DMS 273 treated with DMSO at 0.1 percent for 48 hours (cell line): ENCODE results near the gene IKBKG.
"Not testable (repeated sequence)": the region's sequence is repeated elsewhere in the genome, so short reads cannot be mapped to it uniquely, and the experiment has no call there.

ENCODE experiments used
- DNase-seq: peaks from one replicate; lab custom pipeline; 2025; lab: John Stamatoyannopoulos, UW

Gene IKBKG

GRCh38 chrX:154547245-154548027 is at the start of gene IKBKG:
IKBKG (plus strand) TSS chrX:154547620; CDS start chrX:154552003, 4,383 bp downstream.
- DNase-seq = peak; percentile 79

DNA sequence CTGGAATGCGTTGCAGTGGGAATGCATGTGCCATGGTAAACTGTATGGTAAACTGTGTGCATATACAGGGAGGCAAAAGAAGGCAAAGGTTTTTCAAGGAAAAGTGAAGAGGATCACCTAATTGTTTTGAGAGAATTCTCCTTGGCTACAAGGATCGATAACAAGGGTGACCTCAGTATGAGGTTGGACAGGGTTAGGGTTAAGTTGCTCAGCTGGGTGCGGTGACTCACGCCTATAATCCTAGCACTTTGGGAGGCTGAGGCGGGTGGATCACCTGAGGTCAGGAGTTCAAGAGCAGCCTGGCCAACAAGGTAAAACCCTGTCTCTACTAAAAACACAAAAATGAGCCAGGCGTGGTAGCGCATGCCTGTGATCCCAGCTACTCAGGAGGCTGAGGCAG is 46.0 kb upstream of the IKBKG start:
- DNase-seq = not testable (repeated sequence)

DNA sequence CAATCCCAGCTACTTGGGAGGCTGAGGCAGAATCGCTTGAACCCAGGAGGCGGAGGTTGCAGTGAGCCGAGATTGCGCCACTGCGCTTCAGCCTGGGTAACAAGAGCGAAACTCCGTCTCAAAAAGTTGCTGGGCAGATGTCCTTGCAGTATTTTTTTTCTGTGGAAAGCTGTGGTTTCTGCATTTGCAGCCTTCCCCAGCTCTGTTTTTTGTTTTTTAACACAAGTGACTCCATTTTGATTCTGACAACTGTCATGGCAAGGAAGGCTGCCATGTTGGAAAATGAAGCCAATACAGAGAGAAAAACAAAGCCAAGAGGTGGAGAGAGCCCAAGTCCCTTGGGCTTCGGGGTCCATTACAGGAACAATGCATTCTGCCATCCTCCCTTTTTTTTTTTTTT is 45.3 kb upstream of the IKBKG start:
- DNase-seq = no peak

DNA sequence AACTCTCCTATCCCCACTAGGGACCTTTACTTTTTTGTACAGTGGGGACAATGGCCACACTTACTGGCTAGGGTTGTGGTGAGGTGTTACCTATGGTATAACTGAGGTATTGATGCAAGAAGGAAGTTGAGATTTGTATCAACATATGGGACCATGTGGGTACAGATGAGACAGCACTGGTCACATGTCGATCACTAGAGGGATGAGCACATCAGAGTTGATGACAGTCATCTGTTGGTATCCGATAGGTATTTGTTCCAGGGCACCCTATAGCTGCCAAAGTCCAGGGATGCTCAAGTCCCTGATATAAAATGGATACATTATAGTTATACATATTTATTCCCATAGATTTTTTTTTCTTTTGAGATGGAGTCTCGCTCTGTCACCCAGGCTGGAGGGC is 44.4 kb upstream of the IKBKG start:
- DNase-seq = no peak

DNA sequence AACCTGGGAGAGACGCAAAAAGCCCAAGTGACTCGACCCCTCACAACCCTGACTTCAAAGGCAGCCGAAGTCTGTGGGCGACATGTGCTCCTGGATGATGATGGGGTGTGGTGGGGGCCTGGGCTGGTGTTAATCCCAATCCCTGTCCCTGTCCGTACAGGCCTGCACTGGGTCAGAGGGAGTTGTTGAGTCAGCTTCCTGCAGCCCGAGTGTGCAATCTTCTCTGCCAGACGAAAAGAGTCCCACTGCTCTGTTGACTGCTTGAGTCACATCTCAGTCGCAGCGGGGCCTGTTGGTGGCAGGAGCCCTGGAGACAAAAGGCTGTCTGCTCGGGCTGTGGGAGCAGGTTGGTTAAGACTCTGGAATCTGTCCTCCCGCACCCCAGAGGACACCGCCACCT is 41.7 kb upstream of the IKBKG start:
- DNase-seq = no peak

GRCh38 chrX:154506483-154507332 is 40.7 kb upstream of the IKBKG start:
- DNase-seq = no peak

- no peak for DNase-seq
These were observed 39.6 kb upstream of the IKBKG start for GRCh38 chrX:154507673-154508383.

DNA sequence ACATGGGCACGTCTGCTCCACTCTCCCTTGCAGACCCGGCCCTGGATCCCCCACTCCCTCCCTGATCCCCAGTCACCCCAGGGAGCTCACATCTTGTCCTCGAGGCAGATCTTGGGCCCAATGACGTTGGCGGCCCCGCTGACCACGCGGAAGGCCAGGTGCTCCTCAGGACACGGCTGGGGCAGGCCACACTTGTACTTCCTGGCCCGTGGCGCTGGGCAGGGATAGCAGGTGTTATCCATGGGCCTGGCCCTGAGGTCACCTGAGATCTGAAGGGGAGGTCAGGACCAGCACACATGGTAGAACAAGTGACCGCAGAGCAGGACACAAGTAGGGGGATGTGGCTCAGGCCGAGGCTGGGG is 39.1 kb upstream of the IKBKG start:
- DNase-seq = no peak

DNA sequence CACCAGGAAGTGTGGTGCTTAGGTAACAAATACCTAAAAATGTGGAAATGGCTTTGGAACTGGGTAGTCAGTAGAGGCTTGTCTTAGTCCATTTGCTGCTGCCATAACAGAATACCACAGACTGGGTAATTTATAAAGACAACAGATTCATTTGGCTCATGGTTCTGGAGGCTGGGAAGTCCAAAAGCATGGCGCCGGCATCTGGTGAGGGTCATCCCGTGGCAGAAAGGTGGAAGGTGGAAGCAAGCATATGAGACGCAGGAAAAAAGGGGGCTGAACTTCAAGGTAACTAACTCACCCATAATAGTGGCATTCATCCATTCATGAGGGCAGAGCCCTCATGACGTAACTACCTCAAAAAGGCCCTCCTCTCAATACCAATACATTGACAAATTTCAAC is 38.0 kb upstream of the IKBKG start:
- DNase-seq = no peak

GRCh38 chrX:154511761-154512160 is 35.7 kb upstream of the IKBKG start:
- DNase-seq = no peak

GRCh38 chrX:154512879-154513553 is 34.4 kb upstream of the IKBKG start:
- DNase-seq = no peak

DNA sequence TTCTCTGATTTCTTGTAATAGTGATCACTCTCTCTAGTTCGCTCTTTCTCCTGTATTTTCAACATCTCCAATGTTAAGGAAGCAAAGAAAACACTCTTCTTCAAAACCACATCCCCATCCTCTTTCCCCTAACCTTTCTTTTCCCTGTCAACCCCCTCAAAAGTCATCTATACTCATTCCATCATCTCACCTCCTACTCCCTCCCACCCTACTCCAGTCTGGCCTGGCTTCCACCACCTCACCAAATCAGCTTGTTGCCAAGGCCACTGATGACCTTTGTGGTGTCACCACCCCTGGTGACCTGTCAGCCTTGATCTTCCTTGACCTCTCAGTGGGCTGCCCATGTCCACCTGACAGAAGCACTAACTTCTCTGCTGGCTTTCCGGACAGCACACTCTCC is 33.7 kb upstream of the IKBKG start:
- DNase-seq = no peak

DNA sequence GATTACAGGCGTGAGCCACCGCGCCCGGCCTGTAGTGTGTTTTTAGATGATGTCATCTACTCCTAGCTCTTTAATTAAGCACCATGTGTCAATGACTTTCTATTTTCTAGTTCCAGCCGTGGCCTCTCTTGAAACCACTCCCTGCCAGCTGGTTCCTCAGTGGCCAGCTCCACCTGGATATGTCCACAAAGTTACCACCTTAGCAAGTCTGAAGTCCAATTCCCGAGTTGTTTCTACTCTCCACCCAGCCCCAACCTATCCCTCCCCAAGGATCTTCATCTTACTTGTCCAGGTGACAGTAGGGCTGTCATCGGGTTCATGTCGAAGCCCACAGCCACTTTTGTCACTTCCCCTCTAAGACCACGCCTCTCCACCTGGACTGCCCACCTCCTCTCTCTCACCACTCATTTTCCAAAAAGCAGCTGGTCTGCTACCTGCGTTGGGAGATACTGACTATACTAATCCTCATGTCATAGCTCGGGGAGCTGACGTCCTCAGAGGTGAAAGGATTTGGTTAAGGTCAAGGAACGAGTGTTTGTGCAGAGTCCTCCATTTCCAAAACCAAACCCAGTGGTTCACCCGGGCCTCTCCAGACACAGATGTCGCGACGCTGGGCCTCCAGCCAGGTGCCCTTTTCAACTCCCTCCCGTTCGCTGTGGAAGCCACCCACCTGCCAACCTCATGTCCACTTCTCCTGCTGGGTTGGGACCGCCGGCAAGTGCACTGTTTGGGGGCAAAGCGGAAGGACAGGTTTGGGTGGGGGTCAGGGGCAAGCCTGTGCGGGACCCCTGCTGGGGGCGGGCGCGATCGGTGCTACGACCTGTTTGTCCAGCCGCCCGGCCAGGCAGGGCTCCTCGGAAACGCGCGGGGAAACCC is 32.1 kb upstream of the IKBKG start:
- no peak for DNase-seq

GRCh38 chrX:154515966-154516655 is 31.3 kb upstream of the IKBKG start, which contains the start of gene FAM3A:
FAM3A (minus strand) TSS chrX:154516232; CDS start chrX:154515772, 460 bp downstream.
- DNase-seq = peak; percentile 78

DNA sequence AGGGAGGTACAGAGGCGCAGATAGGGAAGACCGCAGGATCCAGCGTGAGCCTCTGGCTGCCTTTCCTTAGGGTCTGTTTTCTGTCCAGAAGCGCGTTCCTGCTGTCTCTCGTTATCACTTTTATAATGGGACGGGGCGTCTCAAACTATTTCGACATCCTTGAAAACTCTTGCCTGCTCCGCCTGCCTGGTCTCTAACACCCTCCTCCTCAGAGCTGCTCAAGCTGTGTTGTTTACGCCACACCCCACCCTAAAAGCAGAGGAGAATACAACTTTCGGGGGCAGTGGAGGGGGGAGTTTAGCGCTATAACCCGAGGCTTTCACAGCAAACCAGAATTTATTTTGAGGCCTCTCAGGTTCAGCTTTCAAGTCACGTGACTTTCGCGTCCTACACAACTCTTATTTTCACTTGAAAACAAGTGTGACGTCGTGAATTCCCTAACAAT is 30.7 kb upstream of the IKBKG start:
- DNase-seq = no peak

DNA sequence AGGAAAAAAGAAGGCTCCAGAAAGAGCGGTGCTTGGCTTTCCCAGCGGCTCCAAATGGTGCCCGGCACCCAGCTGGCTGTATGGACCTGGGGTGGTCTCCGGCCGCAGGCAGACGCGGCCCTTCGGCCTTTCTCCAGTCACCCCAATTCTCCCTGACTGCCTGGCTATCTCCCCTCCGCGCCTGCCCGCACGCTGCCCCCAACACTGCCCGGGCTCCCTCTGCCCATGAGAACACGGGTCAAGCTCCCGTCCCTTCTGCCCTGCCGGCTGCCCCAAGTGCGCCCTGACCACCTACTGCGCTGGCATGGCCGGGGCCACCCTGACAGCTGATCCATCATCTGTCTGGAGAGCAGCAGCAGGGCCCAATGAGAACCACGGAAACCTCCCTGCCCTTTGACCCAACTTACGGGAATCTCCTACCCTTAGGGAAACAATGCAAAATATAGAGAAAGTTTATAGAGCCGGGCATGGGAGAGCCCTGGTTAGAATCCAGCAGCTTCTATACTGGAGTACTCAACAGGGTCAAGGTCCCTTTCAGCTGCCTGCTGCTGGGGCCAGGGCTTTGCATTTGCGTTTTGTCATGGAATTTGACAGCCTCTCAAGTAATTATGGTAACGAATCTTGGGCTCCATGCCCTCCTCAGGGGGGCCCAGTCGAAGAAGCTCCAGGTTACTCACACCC is 30.2 kb upstream of the IKBKG start:
- no peak for DNase-seq

- no peak for DNase-seq
These were observed 28.0 kb upstream of the IKBKG start for GRCh38 chrX:154519389-154519788.

GRCh38 chrX:154525606-154526490 is 21.6 kb upstream of the IKBKG start:
- DNase-seq = no peak
